GM12874 (cell line): ENCODE measurements around the gene PRRT3.

Experiments
- TF ChIP-seq, protein P1 (sequence below): IDR thresholded peaks from 2 replicates; pipeline ENCODE4 v1.5.1; 2011; ENCODE audit warnings: low read depth, mild to moderate bottlenecking, control low read depth, low read length, moderate library complexity; ENCODE audit not compliant: insufficient read depth

Gene PRRT3

DNA sequence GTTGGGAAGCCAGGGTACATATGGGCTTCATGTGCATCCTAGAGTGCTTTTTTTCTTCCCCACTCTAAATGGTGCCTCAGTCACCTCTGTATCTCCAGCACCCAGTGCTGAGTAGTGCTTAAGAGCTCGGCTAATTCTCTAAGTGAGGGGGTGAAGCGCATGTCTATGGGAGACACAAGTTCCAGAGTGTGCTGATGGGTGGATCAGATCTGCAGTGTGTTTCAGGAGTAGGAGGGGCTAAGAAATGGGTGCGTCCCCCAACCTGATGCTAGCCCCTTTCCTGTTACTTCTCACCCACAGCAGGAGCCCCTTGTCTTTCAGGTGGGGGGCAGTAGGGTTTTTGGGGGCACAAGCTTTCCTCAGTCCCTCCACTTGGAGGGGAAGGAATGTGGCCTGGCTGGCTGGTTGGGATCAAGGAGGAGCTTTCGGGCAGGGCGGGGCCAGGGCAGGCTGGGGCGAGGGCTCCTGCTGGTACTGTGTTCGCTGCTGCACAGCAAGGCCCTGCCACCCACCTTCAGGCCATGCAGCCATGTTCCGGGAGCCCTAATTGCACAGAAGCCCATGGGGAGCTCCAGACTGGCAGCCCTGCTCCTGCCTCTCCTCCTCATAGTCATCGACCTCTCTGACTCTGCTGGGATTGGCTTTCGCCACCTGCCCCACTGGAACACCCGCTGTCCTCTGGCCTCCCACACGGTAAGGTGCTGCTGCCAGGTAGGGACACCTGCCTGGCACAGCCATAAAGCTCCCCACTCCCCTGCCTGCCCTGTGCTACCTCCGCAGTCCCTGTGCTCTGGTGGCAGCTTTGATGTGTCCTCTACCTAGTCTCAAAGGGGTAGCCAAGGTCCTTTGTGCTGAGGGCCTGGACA is 49.6 kb downstream of the PRRT3 start, which contains the start of gene IL17RE:
TSS of gene IL17RE (plus strand) at position 477 of the 866 bp plus-strand sequence. CDS start at position 562, 85 bp downstream.
- TF ChIP-seq, protein P1, sequence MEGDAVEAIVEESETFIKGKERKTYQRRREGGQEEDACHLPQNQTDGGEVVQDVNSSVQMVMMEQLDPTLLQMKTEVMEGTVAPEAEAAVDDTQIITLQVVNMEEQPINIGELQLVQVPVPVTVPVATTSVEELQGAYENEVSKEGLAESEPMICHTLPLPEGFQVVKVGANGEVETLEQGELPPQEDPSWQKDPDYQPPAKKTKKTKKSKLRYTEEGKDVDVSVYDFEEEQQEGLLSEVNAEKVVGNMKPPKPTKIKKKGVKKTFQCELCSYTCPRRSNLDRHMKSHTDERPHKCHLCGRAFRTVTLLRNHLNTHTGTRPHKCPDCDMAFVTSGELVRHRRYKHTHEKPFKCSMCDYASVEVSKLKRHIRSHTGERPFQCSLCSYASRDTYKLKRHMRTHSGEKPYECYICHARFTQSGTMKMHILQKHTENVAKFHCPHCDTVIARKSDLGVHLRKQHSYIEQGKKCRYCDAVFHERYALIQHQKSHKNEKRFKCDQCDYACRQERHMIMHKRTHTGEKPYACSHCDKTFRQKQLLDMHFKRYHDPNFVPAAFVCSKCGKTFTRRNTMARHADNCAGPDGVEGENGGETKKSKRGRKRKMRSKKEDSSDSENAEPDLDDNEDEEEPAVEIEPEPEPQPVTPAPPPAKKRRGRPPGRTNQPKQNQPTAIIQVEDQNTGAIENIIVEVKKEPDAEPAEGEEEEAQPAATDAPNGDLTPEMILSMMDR = no peak

DNA sequence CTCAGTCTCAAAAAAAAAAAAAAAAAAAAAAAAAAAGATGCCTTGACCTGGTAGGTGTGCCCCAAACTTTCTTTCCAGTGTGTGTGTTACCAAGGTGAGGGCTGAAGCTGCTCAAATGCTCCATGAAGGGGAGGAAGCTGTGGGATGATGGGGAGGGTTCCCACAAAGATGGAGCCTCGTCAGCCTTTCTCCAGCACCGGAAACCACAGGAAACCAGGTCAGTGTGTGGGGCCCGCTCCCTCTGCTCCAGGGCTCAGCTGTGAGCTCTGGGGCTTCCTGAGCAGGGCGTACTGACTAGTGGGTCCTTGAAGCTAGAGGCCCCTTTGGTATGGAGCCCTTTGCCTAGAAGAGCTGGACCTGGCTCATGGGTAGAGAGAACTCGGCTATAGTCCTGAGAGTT is 50.2 kb downstream of the PRRT3 start:
- TF ChIP-seq, protein P1 = no peak

DNA sequence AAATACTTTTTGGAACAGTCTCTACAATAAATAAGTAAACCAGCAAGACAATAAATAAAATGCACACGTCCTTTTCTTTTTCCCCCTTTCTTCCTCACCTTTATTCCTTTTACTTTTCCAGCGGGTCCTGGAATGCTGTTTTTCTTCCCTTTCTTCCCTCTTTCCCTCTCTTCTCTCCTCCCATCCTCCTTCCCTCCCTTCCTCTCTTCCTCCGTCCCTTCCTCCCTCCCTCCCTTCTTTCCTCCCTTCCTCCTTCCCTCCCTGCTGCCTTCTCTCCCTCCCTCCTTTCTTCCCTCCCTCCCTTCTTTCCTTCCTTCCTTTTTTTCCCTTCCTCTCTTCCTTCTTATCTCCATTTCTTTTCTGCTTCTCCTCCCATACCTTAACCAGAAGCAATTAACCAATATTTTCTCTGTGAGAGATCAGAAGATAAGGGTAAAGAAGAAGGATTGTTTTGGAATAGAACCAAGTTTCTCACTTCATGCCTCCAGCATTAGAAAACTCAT is 52.9 kb downstream of the PRRT3 start:
- TF ChIP-seq, protein P1 = no peak

DNA sequence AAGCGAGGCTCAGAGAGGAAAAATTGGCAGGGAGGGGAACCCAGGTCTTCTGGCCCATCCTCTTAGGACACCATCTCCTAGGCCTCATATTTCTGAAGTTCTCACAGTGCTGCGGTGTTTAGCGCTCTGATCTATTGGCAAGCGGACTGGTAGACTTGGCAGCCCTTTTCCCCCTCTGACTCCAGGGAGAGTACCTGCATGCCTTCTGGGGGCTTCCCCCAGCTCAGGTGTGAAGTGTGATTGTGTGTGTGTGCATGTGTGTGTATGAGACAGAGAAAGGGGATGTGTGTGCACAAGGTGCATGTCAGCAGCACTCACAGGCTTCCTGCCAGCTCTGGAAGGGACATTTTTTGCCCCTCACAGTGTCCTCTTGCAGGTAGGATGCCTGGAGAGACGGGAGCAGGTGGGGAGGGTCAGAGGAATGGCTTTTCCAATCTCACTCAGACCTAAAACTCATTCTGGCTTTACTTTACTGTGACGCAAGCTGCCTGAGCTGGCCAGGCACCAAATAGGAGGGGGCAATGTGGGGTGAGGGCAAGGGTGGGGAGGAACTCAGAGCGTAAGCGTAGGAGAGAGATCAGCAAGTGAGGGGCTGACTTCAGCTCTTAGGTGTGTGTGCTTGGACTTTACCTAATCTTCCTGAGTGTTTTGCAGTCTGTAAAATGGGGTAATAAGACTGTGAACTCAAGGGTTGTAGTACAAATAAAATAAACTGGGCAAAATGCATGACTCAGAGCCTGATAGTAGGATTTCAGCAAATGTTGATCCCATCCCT is 53.6 kb downstream of the PRRT3 start:
- TF ChIP-seq, protein P1 = no peak

DNA sequence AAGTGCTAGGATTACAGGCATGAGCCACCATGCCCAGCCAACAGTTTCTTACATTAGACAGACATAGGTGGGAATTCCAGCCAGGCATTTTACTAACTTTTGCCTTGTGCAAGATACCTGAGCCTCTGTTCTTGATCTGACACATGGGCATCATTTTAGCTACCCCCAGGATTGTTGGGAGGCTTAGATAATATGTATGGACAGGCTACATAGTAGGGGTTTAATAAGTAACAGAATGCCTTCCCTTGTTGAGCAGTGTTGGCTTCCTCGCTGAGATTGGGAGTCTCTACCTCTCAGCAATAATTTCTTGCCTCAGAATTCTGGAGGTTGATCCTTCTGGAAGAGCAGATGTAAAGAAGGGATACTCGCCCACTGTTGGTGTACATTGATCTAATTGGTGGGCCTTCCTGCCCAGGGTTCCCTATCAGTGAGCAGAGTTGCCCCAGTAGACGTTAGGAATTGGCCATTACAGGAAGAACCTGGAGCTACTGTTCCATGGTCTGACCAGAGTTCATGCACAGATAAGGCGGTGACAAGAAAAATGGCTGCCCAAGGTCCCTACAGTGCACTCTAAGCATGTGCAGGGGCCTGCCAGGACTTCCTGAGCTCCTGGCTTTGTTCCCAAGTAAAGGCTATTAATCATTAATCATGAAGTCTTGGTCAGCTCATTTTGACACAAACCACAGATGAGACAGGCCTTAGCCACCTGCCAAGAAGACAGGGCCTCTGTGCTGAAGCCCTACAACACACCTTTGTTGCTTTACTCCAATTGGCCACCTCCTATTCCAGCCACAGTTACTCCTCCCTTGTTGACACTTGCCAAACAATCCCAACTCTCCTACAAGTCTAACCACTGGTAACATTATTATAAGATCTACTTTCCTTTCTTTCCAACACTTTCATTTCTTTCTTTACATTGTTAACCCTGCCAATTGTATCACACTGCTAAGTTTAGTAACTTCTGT is 54.5 kb downstream of the PRRT3 start:
- TF ChIP-seq, protein P1 = no peak
